ENCODE measurements around the gene GTF2H2C. TPM values are rescaled to one million over a fixed set of nuclear protein-coding genes. Genes with fewer than 3 reads are reported as not detected.

GTF2H2C gene
- total and polyA plus RNA-seq, 2 of the 8 experiments (the other 6 are each of a cell fraction or from before 2014, with no cell fraction given): 20.8 to 45.1 TPM

DNA sequence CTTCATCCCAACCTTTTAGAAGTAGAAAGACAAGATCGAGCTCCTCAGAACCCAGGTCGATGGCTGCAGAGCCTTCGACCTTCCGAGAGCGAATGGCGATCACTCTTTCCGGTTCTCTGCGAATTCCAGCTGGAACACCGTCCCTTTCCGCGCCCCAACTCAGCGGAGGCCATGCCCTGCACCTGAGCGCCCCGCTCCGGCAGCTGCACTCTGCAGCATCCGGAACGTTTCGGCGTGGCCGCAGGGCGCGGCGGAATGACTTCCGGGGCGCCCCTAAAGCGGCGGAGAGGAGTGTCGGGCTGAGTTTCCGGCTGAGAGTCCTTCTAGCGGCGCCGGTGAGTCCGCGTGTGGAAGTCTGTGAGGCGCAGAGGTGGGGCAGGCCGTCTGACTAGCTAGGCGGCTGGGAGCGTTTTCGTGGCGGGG lies at the start of gene GTF2H2C (continued):
- TF ChIP-seq, protein P1, sequence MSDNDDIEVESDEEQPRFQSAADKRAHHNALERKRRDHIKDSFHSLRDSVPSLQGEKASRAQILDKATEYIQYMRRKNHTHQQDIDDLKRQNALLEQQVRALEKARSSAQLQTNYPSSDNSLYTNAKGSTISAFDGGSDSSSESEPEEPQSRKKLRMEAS (IDR thresholded peaks at IDR 0.05): peak; percentile 41
- TF ChIP-seq E2F6 (IDR thresholded peaks at IDR 0.05) (0 out of 2 replicates have a peak, but pooled peaks have one; percentile 17), GABPA (IDR thresholded peaks at IDR 0.05; ENCODE audit: borderline replicate concordance, insufficient read depth, low read length) (peak; percentile 89), TAF1 (IDR thresholded peaks at IDR 0.05; ENCODE audit: low read depth, low read length) (peak; percentile 79), POLR2A (IDR thresholded peaks at IDR 0.05; ENCODE audit: control extremely low read depth in 1 of 2, low read depth in 2 of 2, low read length in 2 of 2) (peak; percentile 46 to 55; a peak in 2 of 3 replicates)
